ENCODE measurements around the gene SAT2.
"Not testable (repeated sequence)": the region's sequence is repeated elsewhere in the genome, so short reads cannot be mapped to it uniquely, and the experiment has no call there.

SAT2 gene

DNA sequence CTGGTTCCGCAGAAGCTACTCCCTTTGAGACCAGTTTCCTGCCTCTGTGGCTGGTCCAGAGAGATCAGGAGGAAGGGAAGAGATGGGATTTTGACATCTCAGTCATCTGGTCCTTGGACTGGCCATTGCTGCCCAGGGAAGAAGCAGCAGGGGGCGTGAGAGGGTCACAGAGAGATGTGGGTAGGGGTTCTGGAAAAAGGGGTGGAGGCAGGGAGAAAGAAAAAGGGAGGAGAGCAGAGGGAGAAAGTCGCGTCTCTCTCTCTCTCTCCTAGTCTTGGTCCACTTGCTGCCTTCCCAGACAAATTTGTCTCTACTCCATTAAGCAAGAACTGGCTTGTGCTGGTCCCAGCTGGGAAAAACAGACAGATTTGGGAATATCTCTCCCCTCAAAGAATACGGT lies 6.8 kb upstream of the SAT2 start:
- DNase-seq (ENCODE audit: low read depth in 2 of 3, low spot score in 1 of 3) = peak in 1 of 3 donors; percentile 12

GRCh38 chr17:7633093-7633492 lies 5.5 kb upstream of the SAT2 start:
- no peak for DNase-seq (ENCODE audit: low read depth in 2 of 3, low spot score in 1 of 3)

GRCh38 chr17:7632492-7632894 lies 4.9 kb upstream of the SAT2 start:
- DNase-seq (ENCODE audit: low read depth in 2 of 3, low spot score in 1 of 3) = no peak

GRCh38 chr17:7631398-7632380 lies 4.1 kb upstream of the SAT2 start:
- no peak for DNase-seq (ENCODE audit: low read depth in 2 of 3, low spot score in 1 of 3)

DNA sequence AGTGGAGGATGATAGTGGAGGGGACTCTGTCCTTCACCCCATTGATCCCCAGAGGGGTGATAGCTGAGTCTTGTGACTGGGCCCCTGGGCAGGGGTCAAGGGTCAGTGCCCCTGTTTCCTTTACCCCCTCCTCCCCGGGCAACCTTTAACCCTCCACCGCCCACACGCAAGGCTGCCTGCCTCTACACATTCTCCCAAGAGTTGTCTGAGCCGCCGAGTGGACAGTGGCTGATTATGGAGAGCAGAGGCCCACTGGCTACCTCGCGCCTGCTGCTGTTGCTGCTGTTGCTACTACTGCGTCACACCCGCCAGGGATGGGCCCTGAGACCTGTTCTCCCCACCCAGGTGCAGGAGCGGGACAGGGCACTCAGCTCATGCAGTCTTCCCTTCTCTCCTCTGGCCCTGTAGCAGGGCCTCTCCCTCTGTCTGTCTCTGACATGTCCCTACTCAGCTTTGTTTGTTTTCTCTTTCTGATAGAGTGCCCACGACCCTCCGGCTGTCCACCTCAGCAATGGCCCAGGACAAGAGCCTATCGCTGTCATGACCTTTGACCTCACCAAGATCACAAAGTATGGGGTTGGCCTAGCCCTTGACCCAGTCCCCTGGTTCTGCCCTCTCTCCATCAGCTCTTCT lies 2.4 kb upstream of the SAT2 start, which contains the start of gene SHBG:
SHBG (plus strand) TSS at position 197 of the 633 bp plus-strand sequence; CDS start at position 235, 38 bp downstream.
- no peak for DNase-seq (ENCODE audit: low read depth in 2 of 3, low spot score in 1 of 3)

DNA sequence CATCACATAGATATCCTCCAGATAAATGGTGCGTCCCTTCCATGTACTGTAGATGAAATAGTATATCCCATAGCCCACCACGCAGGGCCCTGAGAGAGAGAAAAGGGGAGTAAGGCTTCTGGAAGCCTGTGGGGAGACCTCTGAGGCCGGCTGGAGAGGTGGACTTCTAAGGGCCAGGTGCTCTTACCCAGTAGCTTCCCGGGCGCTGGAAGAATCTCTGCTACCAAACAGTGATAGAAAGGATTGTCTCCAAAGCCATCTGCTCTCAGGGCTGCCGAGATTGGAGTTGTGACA lies 718 bp downstream of the SAT2 start:
- DNase-seq (ENCODE audit: low read depth in 2 of 3, low spot score in 1 of 3) = no peak

DNA sequence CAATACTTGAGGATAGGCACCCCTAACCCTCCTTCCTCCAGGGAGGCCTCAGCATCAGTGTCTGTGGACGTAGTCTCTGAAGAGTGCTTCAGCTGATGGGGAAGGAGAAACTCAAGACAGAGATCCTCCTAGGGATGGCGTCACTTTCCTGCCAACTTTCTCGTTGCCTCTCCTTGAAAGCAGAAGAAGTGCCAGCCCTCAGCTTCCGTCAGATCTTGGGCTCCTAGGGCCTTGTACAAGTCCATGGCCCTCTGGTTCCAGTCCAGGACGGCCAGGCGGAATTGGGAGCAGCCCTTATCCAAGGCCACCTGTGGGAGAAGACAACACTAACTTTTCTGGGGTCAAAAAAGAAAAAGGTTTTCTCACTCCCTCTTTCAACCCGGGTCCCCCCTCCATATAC lies 1.3 kb downstream of the SAT2 start:
- no peak for DNase-seq (ENCODE audit: low read depth in 2 of 3, low spot score in 1 of 3)

GRCh38 chr17:7625749-7626148 lies 1.9 kb downstream of the SAT2 start:
- DNase-seq (ENCODE audit: low read depth in 2 of 3, low spot score in 1 of 3) = not testable (repeated sequence)

GRCh38 chr17:7623661-7624060 lies 4.0 kb downstream of the SAT2 start:
- no peak for DNase-seq (ENCODE audit: low read depth in 2 of 3, low spot score in 1 of 3)

GRCh38 chr17:7620835-7621234 lies 6.8 kb downstream of the SAT2 start:
- no peak for DNase-seq (ENCODE audit: low read depth in 2 of 3, low spot score in 1 of 3)

- no peak for DNase-seq (ENCODE audit: low read depth in 2 of 3, low spot score in 1 of 3)
These were observed 9.0 kb downstream of the SAT2 start for GRCh38 chr17:7618608-7619007.

- DNase-seq (ENCODE audit: low read depth in 2 of 3, low spot score in 1 of 3) = no peak
These were observed 12.3 kb downstream of the SAT2 start for GRCh38 chr17:7615265-7615747.

DNA sequence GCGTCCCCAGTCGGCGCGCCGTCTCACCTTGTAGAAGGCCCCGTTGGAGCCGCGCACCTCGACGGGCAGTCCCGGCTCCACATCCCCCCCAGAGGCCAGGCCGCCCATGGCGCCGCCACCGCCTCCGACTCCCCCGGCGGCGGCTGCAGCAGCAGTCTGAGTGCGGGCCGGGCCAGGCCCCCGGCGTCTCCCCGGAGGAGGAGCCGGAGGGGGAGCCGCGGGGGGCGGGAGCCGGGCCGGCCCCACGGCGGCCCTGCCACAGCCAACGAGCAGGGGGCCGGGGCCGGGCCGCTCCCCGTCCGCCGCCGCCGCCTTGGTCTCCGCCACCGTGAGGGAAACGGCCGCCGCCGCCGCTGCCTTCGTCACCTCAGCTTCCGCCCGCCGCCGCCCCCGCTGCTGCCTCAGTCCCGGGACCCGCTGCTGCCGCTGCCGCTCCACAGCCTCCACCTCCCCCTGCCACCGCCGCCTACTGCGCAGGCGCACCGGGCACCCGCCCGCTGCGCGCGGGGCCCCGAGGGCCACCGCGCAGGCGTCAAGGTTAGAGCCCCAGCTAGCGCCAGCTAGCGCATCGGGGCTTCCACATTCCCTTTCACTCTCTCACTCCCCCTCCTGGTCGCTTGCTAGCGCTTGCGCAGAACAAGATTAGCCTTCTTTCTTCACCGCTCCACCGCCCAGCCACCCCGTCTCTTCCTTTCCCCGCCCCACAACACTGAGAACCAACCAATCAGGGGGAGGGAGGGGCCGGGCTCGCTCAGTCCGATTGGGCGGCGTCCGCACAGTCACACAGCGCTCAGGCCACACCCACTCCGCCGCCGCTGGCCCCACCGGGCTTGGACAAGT lies 13.0 kb downstream of the SAT2 start, which contains the start of gene FXR2:
FXR2 (minus strand) TSS at position 473 of the 840 bp plus-strand sequence; CDS start at position 108, 365 bp downstream.
- peak; percentile 98 to 100 (median 99) for DNase-seq (ENCODE audit: low read depth in 2 of 3, low spot score in 1 of 3)

GRCh38 chr17:7613769-7614424 lies 13.7 kb downstream of the SAT2 start:
- no peak for DNase-seq (ENCODE audit: low read depth in 2 of 3, low spot score in 1 of 3)

DNA sequence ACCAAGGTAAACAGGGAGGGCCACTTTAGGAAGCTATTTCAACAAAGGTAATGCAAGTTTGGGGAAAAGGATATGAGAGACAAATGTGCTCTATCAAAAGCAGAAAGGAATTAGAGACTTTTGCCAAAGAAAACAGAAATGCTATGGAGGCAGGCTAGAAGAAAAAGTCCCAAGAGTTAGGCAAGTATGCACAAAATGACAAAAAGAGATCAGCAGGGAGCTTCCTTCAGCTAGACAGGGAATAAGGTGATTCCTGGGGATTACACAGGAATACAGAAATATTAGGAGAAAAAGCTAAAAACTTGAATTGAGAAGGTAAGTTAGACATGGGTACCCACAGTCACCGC lies 15.4 kb downstream of the SAT2 start:
- DNase-seq (ENCODE audit: low read depth in 2 of 3, low spot score in 1 of 3) = no peak

- no peak for DNase-seq (ENCODE audit: low read depth in 2 of 3, low spot score in 1 of 3)
These were observed 15.9 kb downstream of the SAT2 start for GRCh38 chr17:7611635-7612293.

DNA sequence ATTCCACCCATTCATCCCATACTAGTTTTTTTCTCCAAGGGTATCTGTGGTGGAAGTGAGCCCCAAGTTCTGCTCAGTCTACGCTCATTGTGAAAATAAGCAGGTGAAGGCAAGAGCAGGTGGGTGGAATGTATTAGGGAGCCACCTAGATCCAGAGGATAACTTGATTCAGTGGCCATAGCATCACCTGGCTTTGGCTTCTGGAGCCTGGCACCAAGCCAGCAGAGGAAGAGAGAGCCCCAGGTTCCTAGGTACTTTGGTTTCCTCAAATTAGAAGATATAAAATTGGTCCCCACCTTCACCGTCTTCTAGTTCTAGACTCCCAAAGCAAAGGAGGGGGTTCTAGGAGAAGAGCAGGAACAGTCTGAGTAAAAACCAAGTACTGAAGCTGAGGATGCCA lies 17.0 kb downstream of the SAT2 start:
- no peak for DNase-seq (ENCODE audit: low read depth in 2 of 3, low spot score in 1 of 3)

- no peak for DNase-seq (ENCODE audit: low read depth in 2 of 3, low spot score in 1 of 3)
These were observed 21.3 kb downstream of the SAT2 start for GRCh38 chr17:7606280-7606679.

GRCh38 chr17:7597561-7597960 lies 30.1 kb downstream of the SAT2 start:
- DNase-seq (ENCODE audit: low read depth in 2 of 3, low spot score in 1 of 3) = not testable (repeated sequence)

GRCh38 chr17:7593296-7593695 lies 34.3 kb downstream of the SAT2 start:
- no peak for DNase-seq (ENCODE audit: low read depth in 2 of 3, low spot score in 1 of 3)
